ENCODE data around the gene PPP1CA.

DNA sequence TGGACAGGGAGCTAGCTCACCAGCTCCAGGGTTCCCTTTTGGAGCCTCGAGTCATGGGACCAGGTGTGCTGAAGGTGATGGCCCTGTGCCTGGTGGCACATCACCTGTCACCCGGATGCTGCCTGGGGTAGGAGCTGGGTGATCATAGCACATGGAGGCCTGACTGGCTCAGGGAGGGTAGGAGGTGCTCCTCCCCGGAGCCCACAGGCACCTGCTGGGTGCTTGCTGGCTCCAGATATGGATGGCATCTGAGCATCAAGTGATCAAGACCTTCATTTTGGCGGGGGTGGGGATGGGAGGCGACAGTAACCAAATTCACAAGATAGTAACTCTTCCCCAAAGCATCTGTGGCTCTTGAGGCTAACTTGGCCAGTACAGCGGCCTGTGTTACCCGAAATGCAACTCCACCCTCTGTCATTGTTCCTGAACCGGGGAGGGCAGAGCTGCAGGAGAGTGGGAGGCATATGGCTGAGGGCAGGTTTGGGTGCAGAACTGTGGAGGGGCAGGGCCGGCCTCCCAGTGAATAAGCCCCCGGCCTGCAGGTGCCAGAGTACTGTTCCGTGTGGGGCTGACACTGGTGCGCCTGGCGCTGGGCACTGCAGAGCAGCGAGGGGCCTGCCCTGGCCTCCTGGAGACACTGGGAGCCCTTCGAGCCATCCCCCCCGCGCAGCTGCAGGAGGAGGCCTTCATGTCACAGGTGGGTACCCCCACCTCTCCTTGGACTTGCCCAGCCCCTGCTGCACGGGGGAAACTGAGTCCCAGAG, 7.0 kb upstream of the PPP1CA start:
- TF ChIP-seq POLR2A (IDR thresholded peaks at IDR 0.05) = no peak
- TF ChIP-seq, protein P1, sequence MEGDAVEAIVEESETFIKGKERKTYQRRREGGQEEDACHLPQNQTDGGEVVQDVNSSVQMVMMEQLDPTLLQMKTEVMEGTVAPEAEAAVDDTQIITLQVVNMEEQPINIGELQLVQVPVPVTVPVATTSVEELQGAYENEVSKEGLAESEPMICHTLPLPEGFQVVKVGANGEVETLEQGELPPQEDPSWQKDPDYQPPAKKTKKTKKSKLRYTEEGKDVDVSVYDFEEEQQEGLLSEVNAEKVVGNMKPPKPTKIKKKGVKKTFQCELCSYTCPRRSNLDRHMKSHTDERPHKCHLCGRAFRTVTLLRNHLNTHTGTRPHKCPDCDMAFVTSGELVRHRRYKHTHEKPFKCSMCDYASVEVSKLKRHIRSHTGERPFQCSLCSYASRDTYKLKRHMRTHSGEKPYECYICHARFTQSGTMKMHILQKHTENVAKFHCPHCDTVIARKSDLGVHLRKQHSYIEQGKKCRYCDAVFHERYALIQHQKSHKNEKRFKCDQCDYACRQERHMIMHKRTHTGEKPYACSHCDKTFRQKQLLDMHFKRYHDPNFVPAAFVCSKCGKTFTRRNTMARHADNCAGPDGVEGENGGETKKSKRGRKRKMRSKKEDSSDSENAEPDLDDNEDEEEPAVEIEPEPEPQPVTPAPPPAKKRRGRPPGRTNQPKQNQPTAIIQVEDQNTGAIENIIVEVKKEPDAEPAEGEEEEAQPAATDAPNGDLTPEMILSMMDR (IDR thresholded peaks at IDR 0.05) = no peak
- TF ChIP-seq POLR2AphosphoS5 (IDR thresholded peaks at IDR 0.05) = no peak
